HEK293 (cell line): ENCODE results near the gene ARHGAP26.

Experiments used
- CTCF ChIA-PET: fragments of 350-600 bp; formaldehyde crosslinking; extraction: SDS; loops from one replicate; lab custom pipeline; 2021; ENCODE audit warnings: antibody characterized with exemption; lab: Yijun Ruan, JAX
- POLR2A ChIA-PET: fragments of 300-600 bp; formaldehyde crosslinking; extraction: SDS; loops from one replicate; lab custom pipeline; 2020; ENCODE audit warnings: antibody characterized with exemption, inconsistent platforms; lab: Yijun Ruan, JAX
- H3K27ac ChIP-seq: fragments of 200-500 bp; sonication (Bioruptor generic); 2 replicates; pipeline ENCODE4 v1.5.1; 2014; ENCODE audit warnings: low read depth, low read length, control low read depth, inconsistent platforms; ENCODE audit errors: extremely low read depth
- H3K36me3 ChIP-seq, 2 experiments: fragments of 200-500 bp in 1 of 2; sonication (Bioruptor generic) in 1 of 2; 1 replicate in 1 of 2; 2 replicates in 1 of 2; pipeline ENCODE4 v1.5.1; 2014 to 2017; ENCODE audit warnings: inconsistent platforms in 2 of 2, low read length in 2 of 2; ENCODE audit not compliant: control insufficient read depth in 2 of 2, insufficient read depth in 1 of 2
- H3K4me1 ChIP-seq: fragments of 200-500 bp; sonication (Bioruptor generic); 2 replicates; pipeline ENCODE4 v1.5.1; 2014; ENCODE audit warnings: mild to moderate bottlenecking, low read length, inconsistent platforms; ENCODE audit not compliant: control insufficient read depth, insufficient read depth
- H3K4me3 ChIP-seq: 2 replicates; pipeline ENCODE4 v1.5.1; 2011; ENCODE audit warnings: low read depth, mild to moderate bottlenecking, control low read depth, low read length, moderate library complexity
- H3K9me3 ChIP-seq: fragments of 200-500 bp; sonication (Bioruptor generic); 2 replicates; pipeline ENCODE4 v1.5.1; 2014; ENCODE audit warnings: low read depth, low read length, inconsistent platforms; ENCODE audit not compliant: control insufficient read depth, insufficient read depth
- IKZF3 ChIP-seq: fragments of 450-650 bp; IDR thresholded peaks from 2 replicates; pipeline ENCODE4 v1.5.0; 2018; ENCODE audit warnings: missing biosample characterization, mild to moderate bottlenecking, missing genetic modification characterization, moderate library complexity
- MZF1 ChIP-seq: fragments of 450-650 bp; formaldehyde crosslinking; IDR thresholded peaks from 2 replicates; pipeline ENCODE4 v1.5.1; 2017; ENCODE audit warnings: missing biosample characterization, missing genetic modification characterization, borderline replicate concordance
- PRDM4 ChIP-seq: fragments of 450-650 bp; formaldehyde crosslinking; IDR thresholded peaks from 2 replicates; pipeline ENCODE4 v1.5.1; 2017; ENCODE audit warnings: missing biosample characterization, missing genetic modification characterization
- RBAK ChIP-seq: fragments of 450-650 bp; formaldehyde crosslinking; IDR thresholded peaks from 2 replicates; pipeline ENCODE4 v1.5.1; 2016; ENCODE audit warnings: missing biosample characterization, missing genetic modification characterization
- SCRT2 ChIP-seq: fragments of 450-650 bp; formaldehyde crosslinking; IDR thresholded peaks from 2 replicates; pipeline ENCODE4 v1.5.1; 2016; ENCODE audit warnings: missing biosample characterization, missing genetic modification characterization
- ZBTB48 ChIP-seq: fragments of 450-650 bp; formaldehyde crosslinking; IDR thresholded peaks from 2 replicates; pipeline ENCODE4 v1.5.1; 2016; ENCODE audit warnings: missing biosample characterization, missing genetic modification characterization
- ZFP37 ChIP-seq: fragments of 450-650 bp; formaldehyde crosslinking; IDR thresholded peaks from 2 replicates; pipeline ENCODE4 v1.5.1; 2016; ENCODE audit warnings: missing biosample characterization, missing genetic modification characterization
- ZNF140 ChIP-seq: fragments of 450-650 bp; formaldehyde crosslinking; IDR thresholded peaks from 2 replicates; pipeline ENCODE4 v1.5.1; 2016; ENCODE audit warnings: missing biosample characterization, missing genetic modification characterization
- ZNF354C ChIP-seq: fragments of 450-650 bp; formaldehyde crosslinking; IDR thresholded peaks from 2 replicates; pipeline ENCODE4 v1.5.1; 2016; ENCODE audit warnings: missing biosample characterization, missing genetic modification characterization, low read depth, borderline replicate concordance
- ZNF426 ChIP-seq: fragments of 450-650 bp; formaldehyde crosslinking; IDR thresholded peaks from 2 replicates; pipeline ENCODE4 v1.5.1; 2017; ENCODE audit warnings: missing biosample characterization, missing genetic modification characterization, mild to moderate bottlenecking, inconsistent platforms, moderate library complexity
- ZNF449 ChIP-seq: fragments of 450-650 bp; formaldehyde crosslinking; IDR thresholded peaks from 2 replicates; pipeline ENCODE4 v1.5.1; 2017; ENCODE audit warnings: missing biosample characterization, mild to moderate bottlenecking, missing genetic modification characterization, moderate library complexity
- ZNF658 ChIP-seq: fragments of 450-650 bp; formaldehyde crosslinking; IDR thresholded peaks from 2 replicates; pipeline ENCODE4; 2016; ENCODE audit warnings: missing biosample characterization, missing genetic modification characterization
- ZSCAN30 ChIP-seq: fragments of 450-650 bp; IDR thresholded peaks from 2 replicates; pipeline ENCODE4 v1.5.1; 2018; ENCODE audit warnings: missing biosample characterization, mild to moderate bottlenecking, missing genetic modification characterization, moderate library complexity
- TF ChIP-seq, protein P1 (sequence below): fragments of 450-650 bp; formaldehyde crosslinking; IDR thresholded peaks from 2 replicates; pipeline ENCODE4 v1.5.1; 2016; ENCODE audit warnings: missing biosample characterization, missing genetic modification characterization
- TF ChIP-seq, protein P2 (sequence below): fragments of 450-650 bp; formaldehyde crosslinking; IDR thresholded peaks from 2 replicates; pipeline ENCODE4 v1.5.1; 2016; ENCODE audit warnings: missing biosample characterization, missing genetic modification characterization

The ARHGAP26 gene

GRCh38 chr5:142805339-142805738 lies 35.2 kb downstream of the ARHGAP26 start:
- H3K36me3 ChIP-seq = no peaks in the 10 kb centered on the region; a peak in 1 of 3 replicates
- H3K9me3 ChIP-seq = no peaks in the 10 kb centered on the region
- ChIA-PET CTCF (interaction anchor here (0.6 to 1.1 kb wide), 4 partner anchors 48 to 229 kb away, joined by 3 to 4 read pairs (median 3); no protein-coding TSS in a partner anchor), POLR2A (no interaction called here)
- peaks cover 32% of the 10 kb centered on the region for H3K4me1 ChIP-seq
- peak; percentile 98 for TF ChIP-seq ZNF140
- TF ChIP-seq ZNF354C = no peak
- H3K4me3 ChIP-seq = no peak overlapping the region
- no peak overlapping the region for H3K27ac ChIP-seq

GRCh38 chr5:142806841-142807267 lies 36.7 kb downstream of the ARHGAP26 start:
- Histone ChIP-seq H3K27ac (0 out of 2 replicates have a peak overlapping the region, but pooled peaks have one; percentile 35), H3K36me3 (no peaks in the 10 kb centered on the region; a peak in 1 of 3 replicates), H3K9me3 (no peaks in the 10 kb centered on the region), H3K4me1 (peaks cover 39% of the 10 kb centered on the region), H3K4me3 (no peak overlapping the region)
- ChIA-PET CTCF (no interaction called here), POLR2A (no interaction called here)
- TF ChIP-seq IKZF3 (tag by site-specific recombination) = no peak
- peak; percentile 85 for TF ChIP-seq ZBTB48
- no peak for TF ChIP-seq ZNF658 (tag by site-specific recombination)
- no peak for TF ChIP-seq ZNF426 (tag by site-specific recombination)
- TF ChIP-seq RBAK = no peak
- TF ChIP-seq ZNF449 (tag by site-specific recombination) = 0 out of 2 replicates have a peak, but pooled peaks have one; percentile 52
- TF ChIP-seq, protein P1, sequence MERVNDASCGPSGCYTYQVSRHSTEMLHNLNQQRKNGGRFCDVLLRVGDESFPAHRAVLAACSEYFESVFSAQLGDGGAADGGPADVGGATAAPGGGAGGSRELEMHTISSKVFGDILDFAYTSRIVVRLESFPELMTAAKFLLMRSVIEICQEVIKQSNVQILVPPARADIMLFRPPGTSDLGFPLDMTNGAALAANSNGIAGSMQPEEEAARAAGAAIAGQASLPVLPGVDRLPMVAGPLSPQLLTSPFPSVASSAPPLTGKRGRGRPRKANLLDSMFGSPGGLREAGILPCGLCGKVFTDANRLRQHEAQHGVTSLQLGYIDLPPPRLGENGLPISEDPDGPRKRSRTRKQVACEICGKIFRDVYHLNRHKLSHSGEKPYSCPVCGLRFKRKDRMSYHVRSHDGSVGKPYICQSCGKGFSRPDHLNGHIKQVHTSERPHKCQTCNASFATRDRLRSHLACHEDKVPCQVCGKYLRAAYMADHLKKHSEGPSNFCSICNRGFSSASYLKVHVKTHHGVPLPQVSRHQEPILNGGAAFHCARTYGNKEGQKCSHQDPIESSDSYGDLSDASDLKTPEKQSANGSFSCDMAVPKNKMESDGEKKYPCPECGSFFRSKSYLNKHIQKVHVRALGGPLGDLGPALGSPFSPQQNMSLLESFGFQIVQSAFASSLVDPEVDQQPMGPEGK (tag by site-specific recombination) = peak; percentile 33; the same call in 1 of the 2 replicates
- TF ChIP-seq SCRT2 (tag by site-specific recombination) = peak; percentile 94
- TF ChIP-seq MZF1 = peak; percentile 45; the same call in 1 of the 2 replicates

- TF ChIP-seq ZFP37 (tag by site-specific recombination) (no peak), ZSCAN30 (tag by site-specific recombination) (no peak), PRDM4 (tag by site-specific recombination) (no peak)
- TF ChIP-seq, protein P2, sequence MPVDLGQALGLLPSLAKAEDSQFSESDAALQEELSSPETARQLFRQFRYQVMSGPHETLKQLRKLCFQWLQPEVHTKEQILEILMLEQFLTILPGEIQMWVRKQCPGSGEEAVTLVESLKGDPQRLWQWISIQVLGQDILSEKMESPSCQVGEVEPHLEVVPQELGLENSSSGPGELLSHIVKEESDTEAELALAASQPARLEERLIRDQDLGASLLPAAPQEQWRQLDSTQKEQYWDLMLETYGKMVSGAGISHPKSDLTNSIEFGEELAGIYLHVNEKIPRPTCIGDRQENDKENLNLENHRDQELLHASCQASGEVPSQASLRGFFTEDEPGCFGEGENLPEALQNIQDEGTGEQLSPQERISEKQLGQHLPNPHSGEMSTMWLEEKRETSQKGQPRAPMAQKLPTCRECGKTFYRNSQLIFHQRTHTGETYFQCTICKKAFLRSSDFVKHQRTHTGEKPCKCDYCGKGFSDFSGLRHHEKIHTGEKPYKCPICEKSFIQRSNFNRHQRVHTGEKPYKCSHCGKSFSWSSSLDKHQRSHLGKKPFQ (tag by site-specific recombination) = peak; percentile 60
- TF ChIP-seq, all 188 proteins: peak for 1
- Histone ChIP-seq H3K4me1 (peaks cover 39% of the 10 kb centered on the region), H3K9me3 (no peaks in the 10 kb centered on the region), H3K36me3 (no peaks in the 10 kb centered on the region; a peak in 1 of 3 replicates), H3K4me3 (no peak overlapping the region), H3K27ac (peak overlapping the region; percentile 35; the same call in 1 of the 2 replicates)
- ChIA-PET CTCF (interaction anchor here (1.7 kb wide), 1 partner anchor 34 kb away, joined by 5 read pairs; no protein-coding TSS in a partner anchor), POLR2A (no interaction called here)
Measured at GRCh38 chr5:142807372-142807911, 37.3 kb downstream of the ARHGAP26 start.
